Measurements from ENCODE around the gene ABR.

ABR gene

DNA sequence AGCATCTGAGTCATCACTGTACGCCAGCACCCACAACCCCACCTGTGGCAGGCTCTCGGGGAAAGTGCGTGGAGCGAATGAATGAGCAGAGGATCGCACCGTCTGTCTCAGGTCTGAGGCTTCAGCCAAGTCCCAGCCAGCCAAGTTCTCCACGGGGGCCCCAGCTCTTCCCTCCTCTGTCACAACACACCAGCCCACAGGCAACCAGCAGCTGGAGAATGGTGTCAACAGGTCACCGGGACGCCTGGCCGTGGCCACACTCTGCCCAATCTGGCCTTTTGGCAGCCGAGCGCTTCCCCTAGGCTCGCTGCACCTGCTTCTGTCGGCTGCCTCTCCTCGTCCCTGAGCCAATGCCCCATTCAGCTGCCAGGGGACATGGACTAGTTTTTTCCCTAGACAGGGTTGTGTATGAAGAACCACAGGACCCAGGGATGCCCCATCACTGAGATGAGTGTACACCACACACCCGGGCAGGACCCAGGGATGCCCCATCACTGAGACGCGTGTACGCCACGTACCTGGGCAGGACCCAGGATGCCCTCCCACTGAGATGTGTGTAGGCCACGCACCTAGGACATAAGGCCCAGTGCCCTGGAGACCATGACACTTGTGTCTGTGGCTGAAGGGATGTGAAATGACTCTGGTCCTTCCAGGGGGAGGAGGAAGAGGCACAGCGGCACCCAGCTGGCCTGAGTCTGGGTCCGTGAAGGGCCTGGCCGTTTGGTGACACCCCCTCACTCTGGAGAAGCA lies 52.8 kb downstream of the ABR start:
- no peak for TF ChIP-seq CTCF (IDR thresholded peaks at IDR 0.05; ENCODE audit: extremely low read depth, insufficient read depth, missing control alignments)
- DNase-seq (ENCODE audit: low spot score), result no peak
- in situ Hi-C loops (cut with MboI; ENCODE audit: low pct_unique_long_range_greater_than_20kb, low sequenced_read_pairs, unreplicated experiment), result no loop called here

DNA sequence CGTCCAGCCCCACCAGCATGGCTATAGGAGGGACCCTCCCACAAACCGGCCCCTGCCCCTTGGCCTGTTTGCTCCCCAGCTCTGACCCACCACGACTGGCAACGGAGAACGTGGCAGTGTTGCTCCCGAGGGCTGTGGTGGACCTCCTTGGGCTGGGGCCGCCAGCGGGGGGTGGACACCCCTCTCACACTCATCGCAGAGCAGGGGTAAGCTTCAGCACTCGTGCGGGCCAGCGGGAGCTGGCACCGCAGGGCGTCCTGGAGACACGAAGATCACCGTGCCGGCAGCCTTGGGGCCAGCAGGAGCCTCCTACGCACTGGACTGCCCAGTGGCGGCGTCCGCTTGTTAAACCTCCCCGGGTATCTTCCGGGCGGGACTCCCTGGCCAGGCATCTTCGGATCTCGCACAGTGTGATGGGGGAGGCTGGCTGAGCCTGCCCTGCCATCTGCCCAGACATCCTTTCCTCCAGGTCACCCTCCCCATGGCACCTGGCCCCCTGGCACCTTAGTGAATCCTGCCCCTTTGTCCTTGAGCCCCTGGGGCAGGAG lies 53.5 kb downstream of the ABR start:
- DNase-seq (ENCODE audit: low spot score), result no peak
- TF ChIP-seq CTCF (IDR thresholded peaks at IDR 0.05; ENCODE audit: extremely low read depth, insufficient read depth, missing control alignments), result no peak
- in situ Hi-C loops (cut with MboI; ENCODE audit: low pct_unique_long_range_greater_than_20kb, low sequenced_read_pairs, unreplicated experiment), result no loop called here

DNA sequence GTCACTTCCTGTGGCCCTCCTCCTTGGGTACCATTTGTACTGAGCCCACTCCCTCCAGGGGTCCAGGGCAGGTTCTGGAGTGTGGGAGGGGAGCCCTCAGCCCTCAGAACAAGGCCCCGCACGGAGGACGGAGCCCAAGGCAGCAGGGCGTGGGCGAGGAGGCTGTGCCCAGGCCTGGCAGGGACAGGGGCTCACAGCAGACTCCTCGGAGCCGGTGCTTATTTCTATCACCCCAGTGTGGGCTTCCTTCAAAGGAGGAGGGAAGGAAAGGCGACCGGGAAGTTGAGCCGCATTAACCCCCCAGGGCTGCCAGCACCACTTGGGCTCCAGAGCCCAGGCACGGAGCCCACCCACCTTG lies 54.0 kb downstream of the ABR start:
- in situ Hi-C loops (cut with MboI; ENCODE audit: low pct_unique_long_range_greater_than_20kb, low sequenced_read_pairs, unreplicated experiment), result no loop called here
- TF ChIP-seq CTCF (IDR thresholded peaks at IDR 0.05; ENCODE audit: extremely low read depth, insufficient read depth, missing control alignments), result no peak

DNA sequence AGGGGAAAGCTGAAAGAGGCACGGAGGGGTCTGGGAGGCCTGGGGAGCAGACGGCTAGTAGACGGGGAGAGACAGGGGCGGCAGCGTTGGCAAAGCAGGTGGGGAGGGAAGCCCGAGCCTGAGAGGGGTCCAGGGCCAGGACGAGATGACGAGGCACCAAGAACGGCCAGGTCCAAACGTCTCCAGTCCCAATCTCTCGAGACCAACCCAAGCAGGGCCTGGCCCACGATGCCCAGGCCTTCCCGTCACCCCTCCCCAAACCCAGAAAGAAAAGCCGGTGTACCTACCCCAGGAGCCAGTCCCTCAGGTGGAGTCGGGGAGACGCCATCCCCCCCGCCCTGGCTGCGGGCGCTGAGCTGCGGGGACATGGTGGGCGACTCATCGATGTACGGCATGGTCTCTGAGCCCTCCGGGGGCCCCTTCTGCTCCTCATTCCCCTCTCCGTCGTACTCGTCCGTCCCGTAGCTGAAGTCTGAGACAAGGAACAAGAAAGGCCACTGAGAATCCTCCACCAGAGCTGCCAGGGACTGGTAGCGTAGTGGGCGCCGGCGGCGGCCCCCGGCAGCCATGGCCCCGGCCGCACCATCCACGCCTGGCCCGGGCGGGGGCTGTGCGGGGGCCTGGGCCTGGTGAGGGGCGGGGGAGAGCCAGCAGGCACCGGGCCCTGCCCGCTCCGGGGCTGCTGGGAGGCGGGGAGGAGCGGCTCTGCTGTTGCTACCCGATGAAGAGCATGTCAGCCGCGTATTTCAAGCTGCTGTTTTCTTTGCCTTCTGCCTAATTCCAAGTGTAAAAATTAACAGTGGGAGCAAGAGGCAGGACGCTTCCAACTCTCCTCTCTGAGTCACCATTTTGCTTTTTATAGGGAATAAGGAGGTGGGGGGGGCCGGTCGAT lies 54.6 kb downstream of the ABR start:
- no peak for TF ChIP-seq CTCF (IDR thresholded peaks at IDR 0.05; ENCODE audit: extremely low read depth, insufficient read depth, missing control alignments)
- DNase-seq (ENCODE audit: low spot score), result no peak
- in situ Hi-C loops (cut with MboI; ENCODE audit: low pct_unique_long_range_greater_than_20kb, low sequenced_read_pairs, unreplicated experiment), result loop anchor here (25.0 kb wide), 1 partner anchor 212 kb away; no protein-coding TSS in a partner anchor

More for the DNA sequence above, 54.0 kb downstream of the ABR start:
- DNase-seq (ENCODE audit: low spot score), result no peak

GRCh38 chr17:1123921-1124715 lies 55.7 kb downstream of the ABR start:
- no peak for TF ChIP-seq CTCF (IDR thresholded peaks at IDR 0.05; ENCODE audit: extremely low read depth, insufficient read depth, missing control alignments)
- in situ Hi-C loops (cut with MboI; ENCODE audit: low pct_unique_long_range_greater_than_20kb, low sequenced_read_pairs, unreplicated experiment), result loop anchor here (25.0 kb wide), 1 partner anchor 213 kb away; no protein-coding TSS in a partner anchor
- no peak for DNase-seq (ENCODE audit: low spot score)

- TF ChIP-seq CTCF (IDR thresholded peaks at IDR 0.05; ENCODE audit: extremely low read depth, insufficient read depth, missing control alignments), result no peak
- in situ Hi-C loops (cut with MboI; ENCODE audit: low pct_unique_long_range_greater_than_20kb, low sequenced_read_pairs, unreplicated experiment), result loop anchor here (25.0 kb wide), 1 partner anchor 214 kb away; no protein-coding TSS in a partner anchor
- DNase-seq (ENCODE audit: low spot score), result no peak
Observed at GRCh38 chr17:1123393-1123831, 56.4 kb downstream of the ABR start.

All from GM13977 (cell line).